A549 (cell line): ENCODE results near the gene AP2A2. TPM values are rescaled to one million over a fixed set of nuclear protein-coding genes. Genes with fewer than 3 reads are reported as not detected.

Experiments
- ATAC-seq, 2 experiments: fragments of 200-7000 bp in 1 of 2; fragments of >200 bp in 1 of 2; cut with Nextera tagmentation in 1 of 2; cut with Tn5 transposase in 1 of 2; 3 replicates each; pipeline versions ENCODE4 v1.8.0 to v1.9.1; 2018 to 2020; ENCODE audit warnings: mild to moderate bottlenecking in 1 of 2, moderate library complexity in 1 of 2
- CTCF ChIA-PET: fragments of 300-600 bp; sonication (Branson Sonifier 250); formaldehyde crosslinking; extraction: SDS; loops from one replicate; lab custom pipeline; 2021; ENCODE audit warnings: antibody characterized with exemption, inconsistent platforms; lab: Yijun Ruan, JAX
- POLR2A ChIA-PET: fragments of 350-600 bp; formaldehyde crosslinking; extraction: SDS; loops from one replicate; lab custom pipeline; 2021; ENCODE audit warnings: antibody characterized with exemption, inconsistent platforms; lab: Yijun Ruan, JAX
- DNase-seq, 2 experiments: peaks; one replicate each; pipeline versions ENCODE4 v3.0.0 to v3.0.0-alpha.2; 2011 to 2016; ENCODE audit warnings: low read depth in 1 of 2, low spot score in 1 of 2
- FAIRE-seq: peaks from 2 replicates; lab custom pipeline; 2011; peaks lifted over from hg19 to GRCh38; lab: Jason Lieb, UNC
- H3K27ac ChIP-seq, 2 experiments: fragments of >200 bp; sonication (Bioruptor Twin); formaldehyde crosslinking; 3 replicates each; pipeline ENCODE4 v1.5.1; 2016 to 2017
- H3K4me1 ChIP-seq: fragments of >200 bp; sonication (Bioruptor Twin); formaldehyde crosslinking; 3 replicates; pipeline ENCODE4 v1.6.1; 2016
- H3K4me2 ChIP-seq: fragments of >200 bp; sonication (Bioruptor Twin); formaldehyde crosslinking; 3 replicates; pipeline ENCODE4 v1.6.1; 2016
- H3K4me3 ChIP-seq: fragments of >200 bp; sonication (Bioruptor Twin); formaldehyde crosslinking; 3 replicates; pipeline ENCODE4 v1.5.1; 2016
- H3K9me3 ChIP-seq: fragments of >200 bp; sonication (Bioruptor Twin); formaldehyde crosslinking; 3 replicates; pipeline ENCODE4 v1.6.1; 2016
- BHLHE40 ChIP-seq: IDR thresholded peaks from 2 replicates; pipeline ENCODE4 v1.6.1; 2012; ENCODE audit warnings: low read depth, low read length, inconsistent platforms
- CBX2 ChIP-seq: fragments of 200-600 bp; sonication (generic); IDR thresholded peaks from 2 replicates; pipeline ENCODE4 v1.6.1; 2016; ENCODE audit warnings: low read depth, mild to moderate bottlenecking, borderline replicate concordance
- CEBPB ChIP-seq, 2 experiments: fragments of >200 bp in 1 of 2; sonication (Bioruptor Twin) in 1 of 2; formaldehyde crosslinking in 1 of 2; IDR thresholded peaks; 2 replicates each; pipeline ENCODE4 v1.6.1; 2012 to 2016
- EP300 ChIP-seq, 2 experiments: fragments of >200 bp; sonication (Bioruptor Twin); formaldehyde crosslinking; IDR thresholded peaks; 2 replicates in 1 of 2; 3 replicates in 1 of 2; pipeline ENCODE4 v1.6.1; 2016 to 2017
- ESRRA ChIP-seq: fragments of 150-350 bp; IDR thresholded peaks from 2 replicates; pipeline ENCODE4 v1.6.1; 2014; ENCODE audit warnings: mild to moderate bottlenecking, low read length, borderline replicate concordance
- FOSL2 ChIP-seq, 2 experiments: fragments of 450-650 bp in 1 of 2; fragments of >200 bp in 1 of 2; sonication (Bioruptor Twin) in 1 of 2; formaldehyde crosslinking; IDR thresholded peaks; 2 replicates each; pipeline versions ENCODE4 v1.5.0 to v1.6.1; 2016 to 2020; ENCODE audit warnings: mild to moderate bottlenecking in 1 of 2, moderate library complexity in 1 of 2
- FOXS1 ChIP-seq: fragments of 250-450 bp; sonication (Bioruptor Pico); IDR thresholded peaks from 2 replicates; pipeline ENCODE4 v1.5.0; 2020; ENCODE audit warnings: mild to moderate bottlenecking, moderate library complexity
- GATA3 ChIP-seq: IDR thresholded peaks from 2 replicates; pipeline ENCODE4 v1.6.1; 2012; ENCODE audit warnings: borderline replicate concordance
- HDAC2 ChIP-seq: fragments of 200-600 bp; sonication (generic); IDR thresholded peaks from 2 replicates; pipeline ENCODE4 v1.6.1; 2016
- HOXA7 ChIP-seq: fragments of 250-450 bp; sonication (Bioruptor Pico); IDR thresholded peaks from 2 replicates; pipeline ENCODE4 v1.5.0; 2020; ENCODE audit warnings: mild to moderate bottlenecking, moderate library complexity
- HOXB5 ChIP-seq: fragments of 250-450 bp; sonication (Bioruptor Pico); IDR thresholded peaks from 2 replicates; pipeline ENCODE4 v1.5.0; 2020; ENCODE audit warnings: mild to moderate bottlenecking, moderate library complexity
- KDM5A ChIP-seq: fragments of 200-600 bp; sonication (generic); IDR thresholded peaks from 2 replicates; pipeline ENCODE4 v1.6.1; 2016; ENCODE audit warnings: antibody characterized with exemption, mild to moderate bottlenecking
- NR3C1 ChIP-seq: fragments of >200 bp; sonication (Bioruptor Twin); formaldehyde crosslinking; IDR thresholded peaks from 3 replicates; pipeline ENCODE4 v1.6.1; 2017
- POLR2AphosphoS2 ChIP-seq: conservative IDR thresholded peaks from 2 replicates; pipeline ENCODE4 v1.6.1; 2012; ENCODE audit warnings: low read length, improper control_type of control experiment, inconsistent platforms
- RAD21 ChIP-seq, 2 experiments: fragments of >200 bp in 1 of 2; sonication (Bioruptor Twin) in 1 of 2; formaldehyde crosslinking in 1 of 2; IDR thresholded peaks in 1 of 2; conservative IDR thresholded peaks in 1 of 2; 2 replicates in 1 of 2; 3 replicates in 1 of 2; pipeline ENCODE4 v1.6.1; 2012 to 2018; ENCODE audit warnings: inconsistent platforms in 1 of 2
- RARB ChIP-seq: fragments of 250-450 bp; sonication (Bioruptor Pico); IDR thresholded peaks from 2 replicates; pipeline ENCODE4 v1.8.0; 2021; ENCODE audit warnings: mild to moderate bottlenecking, moderate library complexity
- WGBS: methylation state at CpG from one replicate; pipeline ENCODE4 v1.1.6; 2017; ENCODE audit errors: missing lambda C conversion rate; 5-methylcytosine and 5-hydroxymethylcytosine counted together
- polyA plus RNA-seq, 4 experiments: library from polyadenylated mRNA; depleted of rRNA in 3 of 4; stranded (reverse); fragments of >200 nt; fragmentation: RNase III in 1 of 4; extraction: RNeasy Plus Mini Kit Qiagen cat#74134 plus additional on column Dnase treatment in 1 of 4; gene quantifications; 2 replicates in 3 of 4; 3 replicates in 1 of 4; pipeline ENCODE4 v1.2.3, GENCODE V29; 2011 to 2017
- TF ChIP-seq, protein P1 (sequence below): fragments of 150-350 bp; IDR thresholded peaks from 2 replicates; pipeline ENCODE4 v1.6.1; 2014; ENCODE audit warnings: low read depth, mild to moderate bottlenecking, low read length
- TF ChIP-seq, protein P2 (sequence below): fragments of 250-450 bp; sonication (Bioruptor Pico); IDR thresholded peaks from 2 replicates; pipeline ENCODE4 v1.5.0; 2021; ENCODE audit warnings: mild to moderate bottlenecking, moderate library complexity, borderline replicate concordance

The AP2A2 gene
- polyA plus RNA-seq, 2 of the 4 experiments (the other 2 are of a cell fraction): 39.4 to 60.4 TPM

DNA sequence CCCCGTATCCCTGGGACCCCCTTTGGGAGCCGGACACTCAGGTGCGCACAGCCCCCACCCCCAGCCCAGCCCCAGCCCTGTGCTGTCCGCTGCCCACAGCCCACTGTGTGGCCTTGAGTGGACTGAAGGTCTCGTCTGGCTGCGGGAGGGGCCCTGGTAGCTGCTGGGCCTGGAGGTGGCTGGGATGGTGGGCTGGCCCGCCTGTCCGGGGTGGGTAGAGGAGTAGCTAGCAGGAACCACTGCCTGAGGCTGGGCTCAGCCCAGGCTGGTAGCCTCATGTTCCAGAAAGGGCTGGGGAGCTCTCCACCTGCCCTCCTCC, 115.4 kb downstream of the AP2A2 start (continued):
- TF ChIP-seq RARB (CRISPR knock-in tag) (no peak), HOXA7 (CRISPR knock-in tag) (no peak), EP300 (IDR thresholded peaks at IDR 0.05) (no peak), BHLHE40 (no peak), CEBPB (IDR thresholded peaks at IDR 0.05) (no peak), ESRRA (no peak)
- TF ChIP-seq, protein P1, sequence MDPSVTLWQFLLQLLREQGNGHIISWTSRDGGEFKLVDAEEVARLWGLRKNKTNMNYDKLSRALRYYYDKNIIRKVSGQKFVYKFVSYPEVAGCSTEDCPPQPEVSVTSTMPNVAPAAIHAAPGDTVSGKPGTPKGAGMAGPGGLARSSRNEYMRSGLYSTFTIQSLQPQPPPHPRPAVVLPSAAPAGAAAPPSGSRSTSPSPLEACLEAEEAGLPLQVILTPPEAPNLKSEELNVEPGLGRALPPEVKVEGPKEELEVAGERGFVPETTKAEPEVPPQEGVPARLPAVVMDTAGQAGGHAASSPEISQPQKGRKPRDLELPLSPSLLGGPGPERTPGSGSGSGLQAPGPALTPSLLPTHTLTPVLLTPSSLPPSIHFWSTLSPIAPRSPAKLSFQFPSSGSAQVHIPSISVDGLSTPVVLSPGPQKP: no peak

DNA sequence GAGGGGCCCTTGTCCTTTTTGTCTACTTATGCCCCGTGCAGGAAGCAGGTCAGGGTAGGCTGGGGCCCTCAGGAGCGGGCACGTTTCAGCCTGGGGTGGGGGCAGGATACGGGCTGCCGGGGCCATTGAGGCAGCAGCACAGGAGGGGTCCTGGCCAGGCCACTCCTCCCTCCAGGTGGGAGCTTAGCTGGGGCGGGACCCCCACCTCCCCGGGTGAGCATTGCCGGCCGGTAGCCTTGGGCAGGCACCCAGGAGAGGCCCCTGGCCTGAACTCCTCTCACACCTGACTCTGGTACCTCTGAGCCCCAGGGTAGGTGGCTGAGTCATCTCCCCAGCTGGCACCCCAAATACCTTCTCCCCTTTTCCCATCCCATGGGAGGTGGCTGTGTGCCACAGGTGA, 115.8 kb downstream of the AP2A2 start:
- 0 out of 3 replicates have a peak, but pooled peaks cover 3% of the 10 kb centered on the region for H3K9me3 ChIP-seq
- ChIA-PET POLR2A (interaction anchor here (0.6 kb wide), 1 partner anchor 13 kb away, joined by 3 read pairs; no protein-coding TSS in a partner anchor), CTCF (interaction anchor here (0.8 to 3.6 kb wide), 7 partner anchors 10 to 193 kb away, joined by 3 to 38 read pairs (median 4); no protein-coding TSS in a partner anchor)
- DNase-seq: no peak
- H3K4me3 ChIP-seq: no peak overlapping the region
- no peak for FAIRE-seq
- peak overlapping the region; percentile 58 to 82; a peak in 5 of 6 replicates for H3K27ac ChIP-seq
- ATAC-seq: peak in 1 of 2 experiments; percentile 31; a peak in 3 of 6 replicates
- 59% methylated on average over 4 of the region's 9 CpGs for WGBS
- H3K4me1 ChIP-seq: peaks cover 13% of the 10 kb centered on the region
- TF ChIP-seq RAD21 (conservative IDR thresholded peaks at IDR 0.05 in 1 of 2, IDR thresholded peaks at IDR 0.05 in 1 of 2) (no peak), HOXB5 (CRISPR knock-in tag) (no peak), KDM5A (no peak), FOSL2 (IDR thresholded peaks at IDR 0.05) (no peak), FOSL2 (CRISPR knock-in tag; IDR thresholded peaks at IDR 0.05) (no peak), NR3C1 (no peak), FOXS1 (CRISPR knock-in tag) (no peak), HDAC2 (no peak), POLR2AphosphoS2 (no peak), GATA3 (no peak)
- TF ChIP-seq, protein P2, sequence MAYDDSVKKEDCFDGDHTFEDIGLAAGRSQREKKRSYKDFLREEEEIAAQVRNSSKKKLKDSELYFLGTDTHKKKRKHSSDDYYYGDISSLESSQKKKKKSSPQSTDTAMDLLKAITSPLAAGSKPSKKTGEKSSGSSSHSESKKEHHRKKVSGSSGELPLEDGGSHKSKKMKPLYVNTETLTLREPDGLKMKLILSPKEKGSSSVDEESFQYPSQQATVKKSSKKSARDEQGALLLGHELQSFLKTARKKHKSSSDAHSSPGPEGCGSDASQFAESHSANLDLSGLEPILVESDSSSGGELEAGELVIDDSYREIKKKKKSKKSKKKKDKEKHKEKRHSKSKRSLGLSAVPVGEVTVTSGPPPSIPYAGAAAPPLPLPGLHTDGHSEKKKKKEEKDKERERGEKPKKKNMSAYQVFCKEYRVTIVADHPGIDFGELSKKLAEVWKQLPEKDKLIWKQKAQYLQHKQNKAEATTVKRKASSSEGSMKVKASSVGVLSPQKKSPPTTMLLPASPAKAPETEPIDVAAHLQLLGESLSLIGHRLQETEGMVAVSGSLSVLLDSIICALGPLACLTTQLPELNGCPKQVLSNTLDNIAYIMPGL (CRISPR knock-in tag): no peak
- TF ChIP-seq, all 56 proteins: peak for 0
- peak overlapping the region; percentile 55; the same call in 2 of the 3 replicates for H3K4me2 ChIP-seq

DNA sequence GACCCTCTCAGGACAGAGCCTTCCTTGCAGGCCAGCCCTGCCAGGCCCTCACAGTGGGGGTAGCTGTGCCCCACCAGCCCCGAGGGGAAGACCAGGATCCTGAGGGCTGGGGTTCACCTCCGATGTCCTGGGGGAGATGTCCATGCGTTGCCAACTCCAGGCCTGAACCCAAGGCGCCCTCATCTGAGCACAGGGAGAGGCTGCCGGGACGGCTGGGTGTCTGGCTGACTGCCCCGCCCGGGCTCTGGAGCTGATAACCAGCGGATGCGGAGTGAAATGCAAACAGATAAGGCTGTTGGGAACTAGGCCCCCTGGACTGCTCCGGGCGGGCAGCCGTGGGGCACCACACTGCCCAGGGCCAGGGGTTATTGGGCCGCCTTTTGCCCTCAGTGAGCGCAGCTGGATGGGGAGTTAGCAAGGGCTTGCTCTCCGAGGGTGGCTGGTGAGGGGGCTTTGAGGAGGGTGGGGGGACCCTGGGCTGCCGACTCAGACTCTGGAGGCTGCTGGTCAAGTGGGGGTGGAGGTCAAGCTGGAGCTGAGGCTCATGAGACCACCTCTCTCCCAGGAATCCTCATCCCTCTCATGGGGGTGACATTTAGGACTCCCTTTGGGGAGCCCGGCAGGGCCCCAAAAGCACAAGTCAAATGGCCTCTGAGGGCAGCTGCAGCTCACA, 116.4 kb downstream of the AP2A2 start:
- 21% methylated on average over 9 of the region's 18 CpGs for WGBS
- H3K4me1 ChIP-seq: peaks cover 13% of the 10 kb centered on the region
- ChIA-PET CTCF (interaction anchor here (0.7 to 3.6 kb wide), 9 partner anchors 9 to 193 kb away, joined by 3 to 38 read pairs (median 4); no protein-coding TSS in a partner anchor), POLR2A (interaction anchor here (0.6 kb wide), 1 partner anchor 12 kb away, joined by 3 read pairs; no protein-coding TSS in a partner anchor)
- ATAC-seq: peak; percentile 49 to 80
- DNase-seq: peak; percentile 44 to 46
- TF ChIP-seq CBX2 (no peak), RAD21 (conservative IDR thresholded peaks at IDR 0.05 in 1 of 2, IDR thresholded peaks at IDR 0.05 in 1 of 2) (peak; percentile 39 to 41; a peak in 3 of 5 replicates)
- FAIRE-seq: no peak
- no peak overlapping the region for H3K4me3 ChIP-seq
- H3K4me2 ChIP-seq: peak overlapping the region; percentile 55
- peak overlapping the region; percentile 58 to 82; a peak in 5 of 6 replicates for H3K27ac ChIP-seq
- 0 out of 3 replicates have a peak, but pooled peaks cover 3% of the 10 kb centered on the region for H3K9me3 ChIP-seq
